NCI-H2227 (cell line): ENCODE results near the gene GANC.

ENCODE experiments used
- DNase-seq: peaks from one replicate; lab custom pipeline; 2025; ENCODE audit not compliant: unreplicated experiment; lab: John Stamatoyannopoulos, UW

GANC gene

DNA sequence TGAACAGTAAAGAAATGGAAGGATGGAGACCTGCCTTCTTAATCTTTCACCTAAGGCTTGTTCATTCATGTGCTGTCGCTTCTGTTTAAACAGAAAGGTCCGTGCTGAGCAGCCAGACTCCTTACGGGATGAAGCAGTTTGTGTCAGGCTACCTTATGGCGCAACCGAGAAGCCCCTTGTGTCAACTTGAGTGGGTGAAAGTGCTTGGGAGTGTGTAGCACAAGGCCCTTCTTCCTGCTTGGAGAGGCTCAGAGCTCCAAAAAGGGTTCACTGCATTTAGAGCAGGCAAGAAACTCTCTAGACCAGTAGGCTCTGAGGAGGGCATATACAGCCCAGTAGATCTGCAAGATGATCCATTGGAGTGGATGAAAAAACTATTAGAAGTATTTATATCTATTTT is 102.3 kb downstream of the GANC start:
- DNase-seq = no peak

GRCh38 chr15:42375941-42376340 is 102.9 kb downstream of the GANC start:
- DNase-seq = no peak

DNA sequence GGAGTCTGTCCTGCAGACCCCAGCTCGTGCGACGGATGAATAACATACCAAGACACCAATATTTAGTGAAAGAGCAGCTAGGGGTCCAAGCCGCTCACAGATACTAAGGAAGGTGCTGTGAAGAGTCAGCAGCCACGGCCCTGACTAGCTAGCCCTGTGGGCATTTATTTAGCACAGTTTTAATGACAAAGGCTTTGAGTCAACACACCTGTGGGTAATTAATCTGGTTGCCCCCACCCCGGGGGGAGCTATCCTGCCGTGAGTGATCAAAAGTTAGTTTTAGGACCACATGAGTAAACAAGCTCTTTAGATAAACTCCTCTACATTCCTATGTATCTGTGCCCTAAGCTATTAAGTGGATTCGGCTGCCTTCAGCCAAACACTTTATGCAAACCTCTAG is 105.0 kb downstream of the GANC start:
- DNase-seq = no peak

GRCh38 chr15:42384597-42384996 is 111.6 kb downstream of the GANC start:
- no peak for DNase-seq

GRCh38 chr15:42385206-42385979 is 112.4 kb downstream of the GANC start:
- peak; percentile 35 for DNase-seq

- DNase-seq = no peak
These were observed 113.1 kb downstream of the GANC start for GRCh38 chr15:42385980-42386700.

GRCh38 chr15:42387603-42388002 is 114.6 kb downstream of the GANC start:
- no peak for DNase-seq

DNA sequence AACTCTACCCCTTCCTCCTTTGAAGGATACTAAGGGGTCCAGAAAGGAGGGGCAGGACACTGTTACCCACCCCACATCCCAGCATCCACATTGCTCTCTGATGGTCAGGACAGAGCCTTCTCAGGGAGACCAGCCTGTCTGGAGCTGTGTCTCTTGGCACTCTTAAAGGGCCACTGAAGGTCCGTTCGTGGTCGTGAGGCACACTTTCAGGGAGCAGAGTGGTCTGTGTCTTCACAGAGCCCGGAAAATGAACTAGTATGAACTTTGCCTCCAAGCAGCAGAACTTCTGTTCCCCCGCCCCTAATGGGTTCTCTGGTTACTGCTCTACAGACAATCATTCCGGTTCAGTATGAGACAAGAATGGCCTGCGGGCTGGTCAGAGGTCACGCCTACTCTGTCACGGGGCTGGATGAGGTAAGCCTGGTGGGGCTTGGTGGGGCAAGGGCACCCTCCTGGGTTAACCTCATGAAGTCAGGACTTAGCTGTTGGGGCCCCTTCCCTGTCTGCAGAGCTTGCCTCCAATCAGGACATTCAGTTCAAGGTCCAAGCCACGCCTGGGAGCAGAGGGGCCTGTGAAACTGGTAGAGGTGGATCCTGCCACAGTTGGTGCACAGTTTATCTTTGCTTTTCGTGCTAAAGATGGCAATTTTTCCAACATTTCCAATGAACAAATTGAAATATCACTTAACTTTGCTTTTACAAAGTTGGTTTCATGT is 119.5 kb downstream of the GANC start:
- DNase-seq = no peak

DNA sequence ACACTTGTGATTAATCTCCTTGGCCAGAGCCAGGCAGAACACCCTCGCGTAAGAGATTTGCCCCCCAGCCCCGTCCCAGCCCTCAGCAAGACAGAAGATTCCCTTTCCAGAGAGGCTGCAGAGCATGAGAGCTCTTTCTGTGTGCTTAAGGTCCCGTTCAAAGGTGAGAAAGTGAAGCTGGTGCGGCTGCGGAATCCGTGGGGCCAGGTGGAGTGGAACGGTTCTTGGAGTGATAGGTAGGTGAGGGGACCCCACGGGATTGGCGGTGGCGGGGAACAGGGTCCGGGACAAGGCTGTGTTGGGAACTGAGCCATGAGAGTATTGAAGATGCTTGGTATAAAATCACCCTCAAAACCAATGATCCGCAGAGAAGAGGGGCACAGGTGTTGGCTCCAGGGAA is 121.1 kb downstream of the GANC start:
- no peak for DNase-seq

GRCh38 chr15:42395838-42396237 is 122.8 kb downstream of the GANC start:
- DNase-seq = no peak

DNA sequence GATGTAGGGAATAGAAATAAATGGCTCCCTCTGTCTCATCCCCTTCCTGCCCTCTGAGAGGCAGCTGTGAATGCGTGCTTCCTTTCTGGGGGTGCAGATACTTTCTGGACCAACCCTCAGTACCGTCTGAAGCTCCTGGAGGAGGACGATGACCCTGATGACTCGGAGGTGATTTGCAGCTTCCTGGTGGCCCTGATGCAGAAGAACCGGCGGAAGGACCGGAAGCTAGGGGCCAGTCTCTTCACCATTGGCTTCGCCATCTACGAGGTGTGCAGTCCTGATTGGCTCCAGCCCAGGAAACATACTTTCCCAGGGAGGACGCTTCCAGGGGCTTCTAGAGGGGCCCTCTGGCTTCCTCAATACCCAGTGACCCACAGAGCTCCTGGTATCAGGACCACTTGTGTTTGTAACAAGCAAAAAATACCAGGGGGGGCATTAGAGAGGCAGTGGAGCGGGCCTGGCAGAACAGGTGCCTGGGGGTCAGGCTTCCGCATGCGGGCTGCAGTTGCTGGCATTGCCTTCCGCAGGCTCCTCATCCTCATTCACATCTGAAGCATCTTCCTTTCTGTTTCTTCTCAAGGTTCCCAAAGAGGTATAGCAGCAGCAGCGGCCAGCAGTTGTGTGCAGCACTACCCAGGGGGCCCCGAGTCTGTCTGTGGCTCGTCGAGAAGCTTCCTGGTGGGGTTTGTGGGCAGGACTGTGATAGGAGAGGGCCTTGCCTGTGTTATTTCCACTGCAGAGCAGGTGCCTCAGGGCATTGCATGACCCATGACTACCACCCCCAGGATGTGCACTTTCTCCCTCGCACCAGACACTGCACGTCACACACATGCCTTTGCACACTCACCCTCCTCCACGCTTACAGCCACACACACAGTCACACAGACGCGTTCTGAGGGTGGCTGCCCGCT is 128.8 kb downstream of the GANC start:
- no peak for DNase-seq

DNA sequence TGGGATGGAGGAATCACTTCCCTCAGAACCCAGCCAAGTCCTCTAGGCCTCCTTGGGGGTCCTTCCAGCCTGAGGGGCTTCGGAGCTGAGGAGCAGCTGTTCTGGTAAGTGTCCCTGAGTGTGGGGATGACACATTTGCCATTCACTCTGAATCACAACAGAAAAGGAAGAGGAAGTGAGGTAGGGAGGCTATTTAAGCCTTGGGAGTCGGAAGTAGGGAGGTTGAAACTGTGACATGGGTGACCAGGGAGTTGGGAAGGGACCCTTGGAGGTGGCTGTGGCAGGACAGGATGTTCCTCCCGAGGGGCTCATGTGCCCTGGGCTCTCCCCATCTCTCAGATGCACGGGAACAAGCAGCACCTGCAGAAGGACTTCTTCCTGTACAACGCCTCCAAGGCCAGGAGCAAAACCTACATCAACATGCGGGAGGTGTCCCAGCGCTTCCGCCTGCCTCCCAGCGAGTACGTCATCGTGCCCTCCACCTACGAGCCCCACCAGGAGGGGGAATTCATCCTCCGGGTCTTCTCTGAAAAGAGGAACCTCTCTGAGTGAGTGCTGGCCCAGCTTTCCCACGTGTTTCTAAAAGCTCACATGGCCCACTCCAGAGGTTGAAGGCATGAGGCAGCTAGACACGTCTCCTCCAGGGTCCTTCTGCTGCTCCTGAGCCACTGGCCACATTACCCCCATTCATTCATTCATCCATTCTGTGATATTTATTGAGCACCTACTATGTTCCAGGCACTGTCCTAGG is 129.6 kb downstream of the GANC start:
- no peak for DNase-seq

- no peak for DNase-seq
These were observed 130.4 kb downstream of the GANC start for GRCh38 chr15:42403389-42403788.

DNA sequence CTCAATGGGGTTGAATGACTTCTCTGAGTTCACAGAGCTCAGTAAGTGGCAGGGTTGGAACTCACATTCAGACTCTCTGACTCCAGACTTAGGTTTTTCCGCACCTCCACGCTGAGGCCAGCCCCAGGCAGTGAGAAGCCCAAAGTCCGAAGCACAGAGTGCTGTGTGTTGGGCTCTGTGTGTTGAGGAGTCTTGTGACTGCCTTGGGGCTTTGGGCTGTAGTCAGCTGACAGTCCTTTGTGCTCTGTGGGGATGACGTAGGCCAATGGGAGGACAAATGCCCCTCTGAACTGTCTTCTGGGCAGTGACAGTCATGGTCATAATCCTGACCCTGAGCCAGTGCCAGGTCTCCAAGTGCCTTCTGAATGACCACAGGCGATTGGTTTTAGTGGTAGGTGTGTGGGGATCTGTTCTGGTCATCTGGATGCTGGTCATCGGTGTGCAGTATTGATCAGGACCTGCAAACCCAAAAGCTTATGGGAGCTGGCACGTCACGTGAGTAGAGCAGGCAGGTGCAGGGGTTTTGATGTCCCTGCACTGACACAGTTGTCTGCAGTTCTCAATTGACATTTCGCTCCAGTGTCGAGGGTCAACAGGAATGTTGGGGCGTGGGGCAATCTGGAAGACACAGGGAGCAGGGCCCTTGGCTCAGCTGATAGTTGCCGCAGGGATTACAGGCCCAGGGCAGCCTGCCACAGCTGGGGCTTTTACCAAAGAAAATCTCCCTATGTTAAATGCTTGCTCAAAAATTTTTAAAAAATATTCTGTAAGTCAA is 131.6 kb downstream of the GANC start:
- DNase-seq = no peak

- DNase-seq = no peak
These were observed 133.0 kb downstream of the GANC start for GRCh38 chr15:42405863-42406482.
